ENCODE data around the gene NUDC.
"Not testable (repeated sequence)": the region's sequence is repeated elsewhere in the genome, so short reads cannot be mapped to it uniquely, and the experiment has no call there.

DNA sequence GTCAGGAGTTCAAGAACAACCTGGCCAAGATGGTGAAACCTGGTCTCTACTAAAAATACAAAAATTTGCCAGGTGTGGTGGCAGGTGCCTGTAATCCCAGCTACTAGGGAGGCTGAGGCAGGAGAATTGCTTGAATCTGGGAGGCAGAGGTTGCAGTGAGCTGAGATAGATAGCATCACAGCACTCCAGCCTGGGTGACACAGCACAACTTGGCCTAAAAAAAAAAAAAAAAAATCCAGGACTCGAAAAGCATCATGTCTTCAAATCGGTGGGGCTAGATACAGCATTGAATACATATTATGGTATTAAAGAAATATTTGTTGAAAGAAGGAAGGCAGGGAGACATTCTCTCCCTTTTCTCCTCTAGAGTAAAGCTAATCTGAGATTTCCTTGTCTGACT is 48.4 kb upstream of the NUDC start:
- TF ChIP-seq POLR2AphosphoS5 (IDR thresholded peaks at IDR 0.05; ENCODE audit: insufficient read depth in 1 of 2, low read depth in 1 of 2); POLR2A (IDR thresholded peaks at IDR 0.05): not testable (repeated sequence)
- TF ChIP-seq, protein P1, sequence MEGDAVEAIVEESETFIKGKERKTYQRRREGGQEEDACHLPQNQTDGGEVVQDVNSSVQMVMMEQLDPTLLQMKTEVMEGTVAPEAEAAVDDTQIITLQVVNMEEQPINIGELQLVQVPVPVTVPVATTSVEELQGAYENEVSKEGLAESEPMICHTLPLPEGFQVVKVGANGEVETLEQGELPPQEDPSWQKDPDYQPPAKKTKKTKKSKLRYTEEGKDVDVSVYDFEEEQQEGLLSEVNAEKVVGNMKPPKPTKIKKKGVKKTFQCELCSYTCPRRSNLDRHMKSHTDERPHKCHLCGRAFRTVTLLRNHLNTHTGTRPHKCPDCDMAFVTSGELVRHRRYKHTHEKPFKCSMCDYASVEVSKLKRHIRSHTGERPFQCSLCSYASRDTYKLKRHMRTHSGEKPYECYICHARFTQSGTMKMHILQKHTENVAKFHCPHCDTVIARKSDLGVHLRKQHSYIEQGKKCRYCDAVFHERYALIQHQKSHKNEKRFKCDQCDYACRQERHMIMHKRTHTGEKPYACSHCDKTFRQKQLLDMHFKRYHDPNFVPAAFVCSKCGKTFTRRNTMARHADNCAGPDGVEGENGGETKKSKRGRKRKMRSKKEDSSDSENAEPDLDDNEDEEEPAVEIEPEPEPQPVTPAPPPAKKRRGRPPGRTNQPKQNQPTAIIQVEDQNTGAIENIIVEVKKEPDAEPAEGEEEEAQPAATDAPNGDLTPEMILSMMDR (IDR thresholded peaks at IDR 0.05): not testable (repeated sequence)

Measured in vagina (tissue), 2 donors.